DLD1 (cell line): Measurements from ENCODE around the gene MAX.

ENCODE experiments used
- in situ Hi-C: cut with HindIII; loops from 2 replicates; pipeline ENCODE4 v1.10.0; 2017; ENCODE audit warnings: low sequenced_read_pairs

Gene MAX

GRCh38 chr14:65074449-65075150, 27.7 kb downstream of the MAX start:
- in situ Hi-C loops = no loop called here

- in situ Hi-C loops = no loop called here
Observed at GRCh38 chr14:65073605-65074201, 28.6 kb downstream of the MAX start.

GRCh38 chr14:65072937-65073336, 29.4 kb downstream of the MAX start:
- in situ Hi-C loops = no loop called here

- in situ Hi-C loops = no loop called here
Observed at GRCh38 chr14:65072256-65072655, 30.1 kb downstream of the MAX start.

- in situ Hi-C loops = no loop called here
Observed at GRCh38 chr14:65071544-65071943, 30.8 kb downstream of the MAX start.

- in situ Hi-C loops = no loop called here
Observed at GRCh38 chr14:65070471-65070976, 31.8 kb downstream of the MAX start.

GRCh38 chr14:65069874-65070413, 32.4 kb downstream of the MAX start:
- in situ Hi-C loops = no loop called here

GRCh38 chr14:65065719-65066118, 36.6 kb downstream of the MAX start:
- in situ Hi-C loops = no loop called here

GRCh38 chr14:65062096-65063075, 39.9 kb downstream of the MAX start:
- in situ Hi-C loops = no loop called here

GRCh38 chr14:65057695-65058094, 44.6 kb downstream of the MAX start:
- in situ Hi-C loops = no loop called here

GRCh38 chr14:65054471-65055085, 47.7 kb downstream of the MAX start:
- in situ Hi-C loops = no loop called here

- in situ Hi-C loops = no loop called here
Observed at GRCh38 chr14:65053466-65053865, 48.9 kb downstream of the MAX start.

GRCh38 chr14:65052832-65053231, 49.5 kb downstream of the MAX start:
- in situ Hi-C loops = no loop called here

GRCh38 chr14:65045709-65046108, 56.6 kb downstream of the MAX start:
- in situ Hi-C loops = no loop called here

GRCh38 chr14:65045006-65045405, 57.3 kb downstream of the MAX start:
- in situ Hi-C loops = no loop called here

- in situ Hi-C loops = no loop called here
Observed at GRCh38 chr14:65044596-65044959, 57.7 kb downstream of the MAX start.

- in situ Hi-C loops = no loop called here
Observed at GRCh38 chr14:65043893-65044595, 58.3 kb downstream of the MAX start.

- in situ Hi-C loops = no loop called here
Observed at GRCh38 chr14:65042731-65043372, 59.5 kb downstream of the MAX start.

GRCh38 chr14:65042296-65042695, 60.0 kb downstream of the MAX start:
- in situ Hi-C loops = no loop called here
